Transverse colon (tissue), 4 donors: ENCODE data around the gene SEPTIN12. TPM values are rescaled to one million over a fixed set of nuclear protein-coding genes. Genes with fewer than 3 reads are reported as not detected.
A peak's percentile ranks its signal among the peaks of the same experiment; 100 is the strongest.

Source experiments
- DNase-seq: peaks from one replicate; pipeline ENCODE4 v3.0.0-alpha.2; 2019
- H3K27ac ChIP-seq, 4 donors: fragments of 200-600 bp; sonication (generic); 2 replicates each; pipeline ENCODE4 v1.5.1; 2016 to 2018; ENCODE audit warnings: inconsistent platforms in 4 of 4
- H3K27me3 ChIP-seq: fragments of 200-600 bp; sonication (generic); 2 replicates; pipeline ENCODE4 v1.5.1; 2017; ENCODE audit warnings: inconsistent platforms
- H3K36me3 ChIP-seq, 4 donors: fragments of 200-600 bp; sonication (generic); 2 replicates each; pipeline ENCODE4 v1.5.1; 2017 to 2019; ENCODE audit warnings: inconsistent platforms in 4 of 4
- H3K4me1 ChIP-seq, 4 donors: fragments of 200-600 bp; sonication (generic); 2 replicates each; pipeline ENCODE4 v1.5.1; 2017 to 2020; ENCODE audit warnings: inconsistent platforms in 4 of 4
- H3K4me3 ChIP-seq, 4 donors: fragments of 200-600 bp; sonication (generic); 1 replicate in 1 of 4; 2 replicates in 3 of 4; pipeline versions ENCODE4 v1.5.1 to v1.6.1; 2017 to 2019; ENCODE audit warnings: inconsistent platforms in 4 of 4
- H3K9me3 ChIP-seq, 2 donors: fragments of 200-600 bp; sonication (generic); 2 replicates each; pipeline ENCODE4 v1.5.1; 2017 to 2019; ENCODE audit warnings: inconsistent platforms in 2 of 2
- EP300 ChIP-seq: sonication (generic); formaldehyde crosslinking; IDR thresholded peaks from one replicate; pipeline ENCODE4 v1.6.1; 2017; ENCODE audit warnings: antibody characterized with exemption, low read depth
- POLR2A ChIP-seq: fragments of 450-650 bp; IDR thresholded peaks from one replicate; pipeline ENCODE4 v1.6.1; 2016; ENCODE audit warnings: antibody characterized with exemption, mild to moderate bottlenecking, moderate library complexity
- POLR2AphosphoS5 ChIP-seq, 3 donors: sonication (generic); formaldehyde crosslinking; IDR thresholded peaks; one replicate each; pipeline ENCODE4 v1.6.1; 2016; ENCODE audit warnings: antibody characterized with exemption in 3 of 3
- WGBS, 2 donors: methylation state at CpG; one replicate each; pipeline ENCODE4 v1.1.5; 2018; ENCODE audit warnings: low coverage in 1 of 2; 5-methylcytosine and 5-hydroxymethylcytosine counted together
- in situ Hi-C, 4 donors: fragments of 200-750 bp; cut with MboI; loops; one replicate each; pipeline versions ENCODE4 v1.15.0 to v1.15.1; 2017; ENCODE audit warnings: low sequenced_read_pairs in 3 of 4, low pct_ligation_motif_present in 1 of 4, low pct_unique_long_range_greater_than_20kb in 1 of 4
- intact Hi-C: fragments of 100-400 bp; cut with DNase I; formaldehyde crosslinking; loops from one replicate; pipeline ENCODE4 v1.15.1; 2023; ENCODE audit warnings: low total_unique reads
- total RNA-seq, 4 donors: library from RNA; depleted of rRNA; stranded (reverse); fragments of >200 nt; gene quantifications; one replicate each; pipeline ENCODE4 v1.1.0, GENCODE V29; 2016
- TF ChIP-seq, protein P1 (sequence below), 5 experiments: fragments of 200-600 bp in 3 of 5; fragments of 450-650 bp in 2 of 5; sonication (generic) in 3 of 5; IDR thresholded peaks; 1 replicate in 2 of 5; 2 replicates in 3 of 5; pipeline ENCODE4 v1.5.1; 2016 to 2017; ENCODE audit warnings: antibody characterized with exemption in 5 of 5, inconsistent platforms in 3 of 5, mild to moderate bottlenecking in 2 of 5, moderate library complexity in 1 of 5

SEPTIN12 gene
- total RNA-seq, 4 donors from 2014 or later, result not detected

DNA sequence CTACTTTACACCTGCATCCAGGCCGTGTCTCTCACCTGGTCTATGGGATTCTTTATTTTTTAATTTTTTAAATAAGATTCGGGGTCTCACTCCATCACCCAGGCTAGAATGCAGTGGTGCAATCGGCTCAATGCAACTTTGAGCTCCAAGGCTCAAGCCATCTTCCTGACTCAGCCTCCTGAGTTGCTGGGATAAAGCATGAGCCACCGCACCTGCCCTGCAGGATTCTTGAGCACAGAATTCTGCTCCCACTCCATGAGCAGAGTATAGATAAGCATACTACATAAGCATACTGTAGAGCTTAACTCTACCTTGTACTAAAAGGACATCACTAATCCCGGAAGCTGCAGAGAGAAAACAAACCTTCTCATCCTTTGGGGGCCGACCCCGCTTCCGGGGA, 43.5 kb upstream of the SEPTIN12 start:
- Histone ChIP-seq H3K27ac (no peak overlapping the region), H3K9me3 (no peaks in the 10 kb centered on the region), H3K4me1 (peaks cover 4 to 65% (median 30%) of the 10 kb centered on the region in 4 donors), H3K36me3 (peaks cover 0 to 54% (median 22%) of the 10 kb centered on the region in 4 donors), H3K27me3 (no peaks in the 10 kb centered on the region), H3K4me3 (no peak overlapping the region)
- WGBS, 2 donors, result 89 to 98% methylated on average over 3 to 8 of the region's 8 CpGs
- intact Hi-C loops, result no loop called here
- TF ChIP-seq EP300 (no peak), POLR2AphosphoS5 (IDR thresholded peaks at IDR 0.05) (no peak), POLR2A (no peak)
- TF ChIP-seq, protein P1, sequence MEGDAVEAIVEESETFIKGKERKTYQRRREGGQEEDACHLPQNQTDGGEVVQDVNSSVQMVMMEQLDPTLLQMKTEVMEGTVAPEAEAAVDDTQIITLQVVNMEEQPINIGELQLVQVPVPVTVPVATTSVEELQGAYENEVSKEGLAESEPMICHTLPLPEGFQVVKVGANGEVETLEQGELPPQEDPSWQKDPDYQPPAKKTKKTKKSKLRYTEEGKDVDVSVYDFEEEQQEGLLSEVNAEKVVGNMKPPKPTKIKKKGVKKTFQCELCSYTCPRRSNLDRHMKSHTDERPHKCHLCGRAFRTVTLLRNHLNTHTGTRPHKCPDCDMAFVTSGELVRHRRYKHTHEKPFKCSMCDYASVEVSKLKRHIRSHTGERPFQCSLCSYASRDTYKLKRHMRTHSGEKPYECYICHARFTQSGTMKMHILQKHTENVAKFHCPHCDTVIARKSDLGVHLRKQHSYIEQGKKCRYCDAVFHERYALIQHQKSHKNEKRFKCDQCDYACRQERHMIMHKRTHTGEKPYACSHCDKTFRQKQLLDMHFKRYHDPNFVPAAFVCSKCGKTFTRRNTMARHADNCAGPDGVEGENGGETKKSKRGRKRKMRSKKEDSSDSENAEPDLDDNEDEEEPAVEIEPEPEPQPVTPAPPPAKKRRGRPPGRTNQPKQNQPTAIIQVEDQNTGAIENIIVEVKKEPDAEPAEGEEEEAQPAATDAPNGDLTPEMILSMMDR (IDR thresholded peaks at IDR 0.05), result no peak
- DNase-seq, result no peak
- in situ Hi-C loops, result no loop called here

DNA sequence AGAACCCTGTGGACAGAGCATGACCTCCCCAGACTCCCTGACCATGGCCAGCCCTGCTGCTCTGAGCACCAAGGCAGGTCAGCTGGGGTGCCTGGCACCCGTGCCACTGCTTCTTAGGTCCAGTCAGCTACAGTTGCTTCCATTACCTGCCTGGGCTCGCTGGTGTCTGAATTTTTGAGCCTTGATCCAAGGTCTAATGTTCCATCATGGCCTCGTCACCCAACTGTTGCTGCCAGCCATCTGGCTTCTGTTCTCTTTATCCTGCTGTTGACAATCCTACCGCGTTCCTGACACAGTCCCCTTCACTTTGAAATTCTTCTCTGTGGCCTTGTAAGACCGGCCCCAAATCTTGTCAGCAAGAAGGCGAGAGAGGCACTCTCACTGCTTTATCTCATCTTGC, 42.3 kb upstream of the SEPTIN12 start:
- H3K4me3 ChIP-seq, result no peak overlapping the region
- peaks cover 0 to 62% (median 24%) of the 10 kb centered on the region in 4 donors for H3K36me3 ChIP-seq
- no peak for TF ChIP-seq EP300
- TF ChIP-seq POLR2A, result no peak
- TF ChIP-seq POLR2AphosphoS5 (IDR thresholded peaks at IDR 0.05), result no peak
- TF ChIP-seq, protein P1 (IDR thresholded peaks at IDR 0.05), result no peak
- H3K4me1 ChIP-seq, result peaks cover 4 to 65% (median 30%) of the 10 kb centered on the region in 4 donors
- no peaks in the 10 kb centered on the region for H3K27me3 ChIP-seq
- intact Hi-C loops, result no loop called here
- 88 to 98% methylated on average over 4 to 7 of the region's 7 CpGs for WGBS, 2 donors
- DNase-seq, result no peak
- no peaks in the 10 kb centered on the region for H3K9me3 ChIP-seq
- no peak overlapping the region for H3K27ac ChIP-seq
- in situ Hi-C loops, result no loop called here

DNA sequence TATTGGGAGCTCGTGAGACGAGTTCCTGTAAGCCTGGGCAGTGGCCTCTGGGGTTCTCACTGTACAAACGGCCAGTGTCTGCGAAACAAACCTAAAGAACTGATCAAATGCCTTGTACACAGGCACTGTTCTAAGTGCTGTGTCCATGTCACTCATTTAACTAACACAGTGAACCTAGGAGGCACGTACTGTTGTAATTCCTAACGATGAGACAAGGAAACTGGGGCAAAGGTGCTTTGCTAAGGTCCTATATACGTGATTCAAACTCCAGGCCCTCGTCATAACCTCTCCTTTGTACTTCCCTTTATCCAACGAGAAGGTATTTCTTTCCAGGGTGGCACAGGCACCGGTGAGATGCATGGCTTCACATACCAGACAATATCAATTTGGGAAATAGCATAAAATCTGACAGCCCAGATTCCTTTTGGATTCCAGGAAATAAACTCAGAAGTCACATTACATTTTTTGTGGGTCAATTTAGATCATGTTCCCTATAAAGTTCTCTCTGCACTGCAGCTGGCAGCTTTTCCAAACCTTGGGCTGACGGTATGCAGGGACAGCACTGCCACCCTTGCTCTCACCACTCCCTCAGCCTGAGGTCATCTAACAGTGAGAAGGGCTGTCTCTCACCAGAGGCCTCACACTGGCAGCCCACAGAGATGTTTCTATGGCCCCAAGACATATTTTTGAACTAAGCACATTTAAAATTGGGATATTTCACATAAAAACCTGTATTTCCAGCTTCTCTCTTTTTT, 40.6 kb upstream of the SEPTIN12 start:
- Histone ChIP-seq H3K27ac (peak overlapping the region; percentile 73 to 79 (median 76)), H3K9me3 (no peaks in the 10 kb centered on the region), H3K4me1 (peaks cover 2 to 54% (median 25%) of the 10 kb centered on the region in 4 donors), H3K4me3 (no peak overlapping the region), H3K27me3 (no peaks in the 10 kb centered on the region), H3K36me3 (peaks cover 0 to 63% (median 27%) of the 10 kb centered on the region in 4 donors)
- no peak for TF ChIP-seq POLR2A
- peak in 2 of 3 donors; percentile 21 to 70 for TF ChIP-seq POLR2AphosphoS5 (IDR thresholded peaks at IDR 0.05)
- TF ChIP-seq, protein P1 (IDR thresholded peaks at IDR 0.05), result no peak
- no peak for TF ChIP-seq EP300
- DNase-seq, result peak; percentile 49
- 48 to 67% methylated on average over 5 to 11 of the region's 11 CpGs for WGBS, 2 donors
- in situ Hi-C loops (no loop called here), intact Hi-C loops (no loop called here)

DNA sequence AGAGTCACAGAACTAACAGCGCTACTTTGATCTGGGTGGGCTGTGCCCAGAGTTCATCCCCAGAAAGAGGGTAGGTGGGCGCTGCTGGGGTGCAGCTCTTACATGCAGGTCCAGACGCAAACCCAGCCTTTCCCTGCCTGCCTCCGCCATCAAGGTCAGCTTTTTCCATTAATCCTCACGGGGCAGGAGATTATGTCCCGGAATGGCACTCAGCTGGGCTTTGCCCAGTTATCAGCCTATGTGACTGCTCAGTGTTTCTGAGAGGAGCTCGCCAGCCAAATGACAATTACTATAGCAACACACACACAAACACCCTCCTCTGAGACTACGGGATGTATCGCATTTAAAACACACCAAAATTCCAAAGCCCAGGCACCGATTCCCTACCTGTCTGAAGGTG, 38.8 kb upstream of the SEPTIN12 start:
- peaks cover 0 to 73% (median 32%) of the 10 kb centered on the region in 4 donors for H3K36me3 ChIP-seq

More for the DNA sequence above, 38.8 kb upstream of the SEPTIN12 start:
- no peak overlapping the region for H3K4me3 ChIP-seq
- WGBS, 2 donors, result 93% methylated on average over 10 of the region's 10 CpGs; no CpG with 5 or more reads in 1 of the 2 donors
- H3K27me3 ChIP-seq, result no peaks in the 10 kb centered on the region
- TF ChIP-seq EP300, result no peak
- TF ChIP-seq, protein P1 (IDR thresholded peaks at IDR 0.05), result no peak
- TF ChIP-seq POLR2AphosphoS5 (IDR thresholded peaks at IDR 0.05), result no peak
- no peak for TF ChIP-seq POLR2A
- H3K27ac ChIP-seq, result no peak overlapping the region
- peaks cover 0 to 36% (median 16%) of the 10 kb centered on the region in 4 donors for H3K4me1 ChIP-seq
- no peak for DNase-seq
- intact Hi-C loops, result no loop called here
- in situ Hi-C loops, result no loop called here
- no peaks in the 10 kb centered on the region for H3K9me3 ChIP-seq
